CD4-positive, alpha-beta T cell treated with Interleukin-4 for 1 hour (primary cell): ENCODE data around the gene NDUFV2.
A peak's percentile ranks its signal among the peaks of the same experiment; 100 is the strongest.
"Not testable (repeated sequence)": the region's sequence is repeated elsewhere in the genome, so short reads cannot be mapped to it uniquely, and the experiment has no call there.

ENCODE experiments used
- DNase-seq, 2 donors: peaks; one replicate each; pipeline ENCODE4 v3.0.0-alpha.2; 2020 to 2022

Gene NDUFV2

DNA sequence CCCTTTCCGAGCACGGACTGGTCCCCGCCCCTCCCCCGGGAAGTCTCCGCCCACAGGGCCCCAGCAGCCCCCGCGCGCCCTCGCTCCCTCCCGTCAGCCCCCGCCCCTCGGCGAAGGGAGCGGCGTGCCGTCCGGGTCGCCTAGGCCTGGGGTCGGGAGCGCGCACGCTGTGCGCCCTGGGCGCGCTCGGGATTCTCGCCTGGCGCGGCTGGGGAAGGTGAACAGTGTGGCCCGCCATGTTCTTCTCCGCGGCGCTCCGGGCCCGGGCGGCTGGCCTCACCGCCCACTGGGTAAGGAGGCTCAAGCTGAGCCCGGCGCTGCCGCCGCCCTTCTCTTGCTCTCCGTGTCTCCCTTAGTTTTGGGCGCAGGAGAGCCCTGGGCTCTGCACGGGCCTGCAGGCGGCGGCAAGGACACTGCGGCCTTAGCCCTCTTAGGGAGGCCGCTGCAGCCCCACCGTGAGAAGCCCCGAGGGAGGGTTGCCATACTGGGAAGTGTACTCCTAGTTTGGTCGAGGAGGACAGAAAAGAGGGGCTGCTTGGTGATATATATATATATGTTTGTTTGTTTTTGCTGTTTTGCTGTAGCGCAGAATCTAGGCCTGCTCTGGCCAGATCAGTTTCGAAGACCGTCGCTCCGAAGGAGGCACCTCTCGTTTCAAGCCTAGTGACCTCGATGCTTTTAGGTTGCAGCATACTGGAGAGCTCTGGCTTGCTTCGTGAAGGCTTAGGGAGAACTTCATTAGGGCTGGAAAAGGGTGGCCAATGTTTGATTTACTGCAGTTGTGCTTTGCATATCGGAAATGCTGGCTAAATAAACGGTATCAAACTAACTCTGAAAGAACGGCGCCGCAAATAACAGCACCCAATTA is at the start of gene NDUFV2:
Gene NDUFV2 (plus strand): TSS at position 192 of the 868 bp plus-strand sequence. CDS start 45 bp downstream, at position 237.
- DNase-seq, result peak; percentile 96 to 97

DNA sequence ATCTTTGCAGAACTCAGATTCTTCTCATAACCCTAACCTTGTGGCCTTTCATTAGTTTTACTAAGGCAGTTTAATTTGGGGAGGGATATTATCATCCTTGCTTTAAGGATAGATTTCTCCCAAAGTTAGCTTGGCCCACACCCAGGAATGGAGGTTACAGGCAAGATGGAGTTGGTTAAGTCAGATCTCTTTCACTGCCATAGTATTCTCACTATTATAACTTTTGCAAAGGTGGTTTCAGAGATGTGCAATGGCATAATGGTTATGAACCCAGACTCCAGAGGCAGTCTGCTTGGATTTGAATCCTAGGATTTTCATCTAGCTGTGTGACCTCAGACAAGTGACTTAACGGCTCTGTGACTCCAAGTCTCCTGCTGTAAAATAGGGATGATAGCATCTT is 48.7 kb upstream of the NDUFV2 start:
- DNase-seq, result no peak

DNA sequence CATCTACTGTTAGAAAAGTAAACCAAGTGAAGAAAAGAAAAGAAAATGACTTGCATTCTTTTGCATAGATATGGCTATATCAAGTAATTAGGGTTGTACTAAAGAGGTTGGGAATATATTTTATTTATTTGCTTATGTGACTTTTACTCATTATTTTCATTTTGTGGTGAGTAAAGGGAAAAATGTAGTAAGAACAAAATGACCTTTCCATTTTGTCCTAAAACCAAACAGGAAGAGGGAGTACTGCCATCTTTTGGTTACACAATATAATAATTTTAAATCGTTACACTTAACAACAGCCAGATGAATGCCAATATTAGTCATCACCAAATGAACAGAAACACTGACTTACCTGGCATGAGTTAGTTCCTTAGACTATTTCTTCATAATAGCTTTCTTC is 47.3 kb upstream of the NDUFV2 start:
- DNase-seq, result no peak

DNA sequence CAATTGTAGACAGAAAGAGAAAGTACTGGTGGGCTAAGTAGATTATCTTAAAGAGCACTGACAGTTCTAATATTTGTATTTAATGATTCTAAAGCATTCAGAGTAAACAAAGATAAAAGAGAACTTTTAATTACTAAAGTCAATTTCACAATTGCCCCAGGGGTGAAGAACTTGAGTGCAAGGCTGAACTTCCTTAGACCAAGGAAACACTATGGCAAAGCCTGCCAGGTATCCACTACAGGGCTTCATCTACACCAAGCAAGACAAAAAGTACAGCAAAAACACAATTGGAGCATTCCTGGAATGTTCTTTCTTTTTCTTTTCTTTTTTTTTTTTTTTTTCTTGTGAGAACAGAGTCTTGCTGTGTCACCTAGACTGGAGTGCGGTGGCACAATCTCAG is 46.9 kb upstream of the NDUFV2 start:
- DNase-seq, result no peak

DNA sequence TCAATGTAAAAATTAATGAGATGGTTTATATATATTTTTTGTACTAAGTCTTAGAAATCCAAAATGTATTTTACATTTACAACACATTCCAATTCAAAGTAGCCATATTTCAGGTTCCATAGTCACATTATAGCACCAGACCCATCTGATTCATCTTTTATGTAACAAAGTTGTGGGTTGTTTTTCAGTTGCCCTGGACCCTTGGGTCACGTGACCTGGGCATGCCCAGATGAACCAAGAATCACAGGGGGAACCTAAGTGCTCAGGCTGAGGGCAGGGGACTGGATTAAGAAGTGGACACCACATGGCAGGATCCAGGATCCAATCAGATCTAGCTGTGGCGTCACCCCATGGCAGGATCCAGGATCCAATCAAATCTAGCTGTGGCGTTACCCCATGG is 44.9 kb upstream of the NDUFV2 start:
- no peak for DNase-seq

DNA sequence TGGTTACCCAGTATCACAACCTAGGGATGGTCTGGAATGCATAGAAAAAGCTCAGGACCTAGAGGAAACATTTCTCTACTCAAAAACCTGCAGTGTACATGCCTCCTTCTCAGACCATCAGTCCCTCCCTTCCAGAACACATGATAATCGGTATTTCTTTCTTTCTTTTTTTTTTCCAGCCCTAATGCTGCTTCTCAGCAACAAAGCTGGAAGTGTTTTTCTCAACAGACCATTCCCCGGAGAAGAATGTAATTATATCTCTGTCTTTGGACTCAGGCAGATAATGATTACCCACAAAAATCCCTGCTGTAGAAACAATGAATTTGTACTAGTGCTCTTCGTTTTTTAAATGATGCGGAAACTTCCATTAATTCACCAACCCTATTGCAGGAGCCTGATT is 44.1 kb upstream of the NDUFV2 start:
- DNase-seq, result no peak

DNA sequence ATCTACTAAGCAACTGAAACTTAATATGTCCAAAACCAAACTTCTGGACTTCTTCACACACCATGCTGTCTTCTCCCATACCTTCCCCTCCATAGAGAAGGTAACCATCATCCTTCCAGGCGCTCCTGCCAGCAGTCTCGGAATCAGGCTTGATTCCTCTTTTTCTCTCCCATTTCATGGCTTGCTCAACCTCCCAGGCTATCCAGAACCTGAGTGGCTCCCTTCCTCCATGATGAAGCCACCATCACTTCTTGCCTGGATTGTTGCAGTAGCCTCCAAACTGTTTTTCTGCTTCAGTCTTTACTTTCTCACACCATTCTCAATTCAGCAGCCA is 40.1 kb upstream of the NDUFV2 start:
- no peak for DNase-seq

DNA sequence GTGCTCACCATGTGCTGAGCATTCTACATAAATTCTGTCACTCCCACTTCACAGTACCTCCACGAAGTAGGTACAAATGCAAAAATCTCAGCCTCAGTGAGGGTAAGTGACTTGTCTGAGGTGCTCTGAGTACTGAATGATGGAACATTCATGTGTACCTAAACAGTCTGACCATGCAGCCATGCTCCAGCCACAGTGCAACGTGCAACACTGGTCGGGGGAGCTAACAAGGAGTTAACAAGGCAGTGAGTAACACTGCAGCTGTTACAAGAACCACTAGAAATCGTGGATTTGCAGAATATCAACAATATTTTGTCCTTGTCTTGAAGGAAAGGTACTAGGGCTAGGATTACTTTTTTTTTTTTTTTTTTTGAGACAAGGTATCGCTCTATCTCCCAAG is 36.6 kb upstream of the NDUFV2 start:
- DNase-seq, result no peak

DNA sequence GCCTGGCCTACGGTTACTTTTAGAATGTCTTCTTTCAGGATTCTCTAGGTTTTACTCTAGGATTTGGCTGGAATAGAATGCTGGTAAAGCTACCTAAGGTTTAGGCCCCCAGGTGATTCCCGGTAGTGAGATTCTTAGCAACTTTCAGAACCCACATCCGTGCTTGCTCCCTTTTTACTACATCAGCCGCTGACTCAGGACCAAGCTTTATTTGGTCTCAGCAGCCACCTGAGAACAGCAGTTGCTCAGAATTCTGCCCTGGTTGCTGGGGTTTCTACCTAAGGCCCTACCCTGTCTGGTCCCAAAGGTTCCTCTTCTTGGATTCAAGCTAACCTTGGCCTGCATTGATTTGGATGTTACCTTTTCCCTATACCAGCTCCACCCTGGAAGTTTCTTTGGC is 36.1 kb upstream of the NDUFV2 start:
- DNase-seq, result no peak

DNA sequence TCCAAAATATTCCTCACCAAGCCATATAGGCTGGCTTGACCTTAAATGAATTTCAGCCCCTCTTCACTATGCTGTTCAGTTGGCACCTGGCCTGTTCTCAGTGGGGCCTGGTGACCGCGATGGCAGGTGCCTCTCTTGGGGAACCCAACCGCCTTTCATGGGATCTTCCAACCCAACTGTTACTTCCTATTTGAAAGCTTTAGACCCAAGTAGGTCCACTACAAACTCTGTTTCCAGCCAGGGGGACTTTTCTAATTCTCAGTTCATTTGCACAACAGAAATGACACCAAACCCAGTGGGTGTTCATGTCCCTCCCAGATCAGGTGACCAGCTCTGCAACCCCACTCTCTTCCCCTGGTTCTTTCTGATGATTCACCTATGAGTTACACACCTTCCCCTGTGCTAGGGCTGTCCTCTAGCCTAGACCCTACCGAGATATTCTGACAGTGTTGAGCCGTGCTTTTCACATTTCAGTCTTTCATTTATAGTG is 35.6 kb upstream of the NDUFV2 start:
- no peak for DNase-seq

DNA sequence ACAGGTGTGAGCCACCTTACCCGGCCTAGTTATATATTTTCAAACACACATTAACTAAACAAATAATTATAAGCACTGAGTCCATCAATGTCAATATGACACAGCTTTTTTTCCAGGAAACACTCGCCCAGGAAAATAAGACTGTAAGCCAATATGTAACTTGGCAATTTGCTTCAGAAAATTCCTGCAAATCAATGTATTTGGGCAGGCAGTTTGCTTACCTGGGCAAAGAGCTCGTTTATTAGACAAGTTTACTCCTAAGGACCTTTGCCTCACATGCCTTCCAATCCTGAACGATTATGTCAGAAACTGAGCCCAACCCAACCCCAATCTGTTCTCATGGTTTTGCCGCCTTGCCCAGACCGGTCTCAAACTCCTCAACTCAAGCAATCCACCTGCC is 34.7 kb upstream of the NDUFV2 start:
- no peak for DNase-seq

DNA sequence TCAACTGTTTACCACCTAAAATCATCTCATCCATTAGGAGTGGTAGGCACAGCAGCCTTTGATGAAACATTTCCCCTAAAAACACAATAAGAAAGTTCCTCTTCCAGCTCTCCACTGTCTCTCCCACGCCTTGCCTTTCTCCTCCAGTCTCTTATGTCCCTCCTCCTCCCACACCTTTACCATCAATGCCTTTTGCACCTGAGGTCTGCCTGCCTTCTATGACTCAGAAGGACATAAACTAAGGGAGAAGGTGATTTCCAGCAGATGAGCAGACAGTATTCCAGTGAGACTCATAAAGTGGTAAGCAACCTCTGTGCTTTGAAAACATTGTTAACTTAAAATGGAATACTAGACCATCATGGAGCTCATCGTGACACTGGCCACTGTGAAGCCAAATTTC is 34.2 kb upstream of the NDUFV2 start:
- DNase-seq, result no peak

DNA sequence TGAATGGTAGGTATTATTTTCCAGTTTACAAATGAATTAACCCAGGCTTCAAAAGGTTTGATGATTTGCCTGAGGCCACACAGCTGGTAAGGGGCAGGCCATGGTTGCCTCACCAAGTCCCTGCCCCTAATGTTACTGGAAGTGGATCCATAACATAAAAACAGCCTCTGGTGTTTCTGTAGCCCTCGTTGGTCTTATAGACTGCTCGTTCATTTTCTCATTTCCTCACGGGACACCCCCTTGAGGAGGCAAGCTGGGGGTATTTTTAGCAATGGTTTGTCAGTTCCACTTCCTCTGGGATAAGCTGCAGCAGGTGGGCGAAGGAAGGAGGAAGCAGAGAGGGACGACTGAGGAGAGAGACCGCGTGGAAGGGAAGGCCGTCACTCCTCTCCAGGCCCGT is 32.9 kb upstream of the NDUFV2 start:
- peak in 1 of 2 donors; percentile 37 for DNase-seq

DNA sequence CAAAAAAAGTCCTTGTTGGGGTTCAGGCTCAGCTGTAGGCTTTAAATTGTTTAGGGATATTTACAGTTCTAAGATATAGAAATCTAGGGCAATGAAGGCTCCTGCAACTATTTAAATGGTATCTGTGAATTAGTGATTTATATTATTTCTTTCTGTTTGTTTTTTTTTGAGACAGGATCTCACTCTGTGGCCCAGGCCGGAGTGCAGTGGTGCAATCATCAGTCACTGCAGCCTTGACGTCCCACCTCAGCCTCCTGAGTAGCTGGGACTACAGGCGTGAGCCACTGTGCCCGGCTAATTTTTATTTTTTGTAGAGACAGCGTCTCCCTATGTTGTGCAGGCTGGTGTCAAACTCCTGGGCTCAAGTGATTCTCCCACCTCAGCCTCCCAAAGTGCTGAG is 32.3 kb upstream of the NDUFV2 start:
- DNase-seq, result no peak

DNA sequence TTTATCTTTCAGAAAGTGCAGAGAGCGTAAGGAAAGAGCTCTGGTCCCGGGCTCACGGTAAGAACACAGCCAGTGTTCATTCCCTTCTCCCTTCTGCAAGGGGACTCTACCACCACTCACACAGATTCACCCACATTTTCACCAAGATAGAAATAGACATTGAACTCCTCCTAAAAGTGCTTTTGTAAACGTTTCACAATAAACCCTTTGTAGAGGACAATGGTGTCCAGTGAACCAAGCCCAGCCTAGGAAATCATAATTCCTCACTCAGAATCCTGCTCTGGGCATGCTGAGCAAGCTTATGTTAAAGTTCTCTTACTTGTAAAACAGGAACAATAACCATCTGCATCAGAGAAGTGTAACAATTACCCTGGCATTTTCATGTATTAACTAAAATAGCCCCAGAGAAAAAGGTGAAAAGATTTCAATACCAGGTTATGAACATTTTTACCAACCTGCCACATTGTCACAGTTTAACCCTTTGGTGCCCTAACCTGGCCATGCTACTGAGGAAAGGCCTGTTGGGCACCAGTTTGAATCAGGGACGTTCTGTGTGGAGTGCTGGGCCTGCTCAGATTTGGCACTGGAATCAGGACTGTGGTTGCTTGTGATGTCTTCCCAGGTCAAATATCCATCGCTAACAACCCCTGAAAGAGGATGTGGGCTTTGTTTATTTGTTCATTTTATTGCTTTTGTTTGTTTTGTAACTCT is 22.5 kb upstream of the NDUFV2 start:
- DNase-seq, result no peak

DNA sequence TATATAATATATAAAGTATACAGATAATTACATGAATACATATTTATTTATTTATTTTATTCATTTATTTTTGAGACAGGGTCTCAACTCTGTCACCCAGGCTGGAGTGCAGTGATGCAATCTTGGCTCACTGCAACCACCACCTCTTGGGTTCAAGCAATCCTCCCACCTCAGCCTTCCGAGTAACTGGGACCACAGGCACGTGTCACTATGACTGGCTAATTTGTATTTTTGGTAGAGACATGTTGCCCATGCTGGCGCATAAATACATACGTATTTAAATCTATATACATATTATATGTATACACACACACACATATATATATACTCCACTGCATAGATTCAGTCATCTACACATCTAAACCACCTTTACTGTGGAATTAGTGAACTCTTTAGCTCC is 20.6 kb upstream of the NDUFV2 start:
- peak; percentile 56 to 59 for DNase-seq

DNA sequence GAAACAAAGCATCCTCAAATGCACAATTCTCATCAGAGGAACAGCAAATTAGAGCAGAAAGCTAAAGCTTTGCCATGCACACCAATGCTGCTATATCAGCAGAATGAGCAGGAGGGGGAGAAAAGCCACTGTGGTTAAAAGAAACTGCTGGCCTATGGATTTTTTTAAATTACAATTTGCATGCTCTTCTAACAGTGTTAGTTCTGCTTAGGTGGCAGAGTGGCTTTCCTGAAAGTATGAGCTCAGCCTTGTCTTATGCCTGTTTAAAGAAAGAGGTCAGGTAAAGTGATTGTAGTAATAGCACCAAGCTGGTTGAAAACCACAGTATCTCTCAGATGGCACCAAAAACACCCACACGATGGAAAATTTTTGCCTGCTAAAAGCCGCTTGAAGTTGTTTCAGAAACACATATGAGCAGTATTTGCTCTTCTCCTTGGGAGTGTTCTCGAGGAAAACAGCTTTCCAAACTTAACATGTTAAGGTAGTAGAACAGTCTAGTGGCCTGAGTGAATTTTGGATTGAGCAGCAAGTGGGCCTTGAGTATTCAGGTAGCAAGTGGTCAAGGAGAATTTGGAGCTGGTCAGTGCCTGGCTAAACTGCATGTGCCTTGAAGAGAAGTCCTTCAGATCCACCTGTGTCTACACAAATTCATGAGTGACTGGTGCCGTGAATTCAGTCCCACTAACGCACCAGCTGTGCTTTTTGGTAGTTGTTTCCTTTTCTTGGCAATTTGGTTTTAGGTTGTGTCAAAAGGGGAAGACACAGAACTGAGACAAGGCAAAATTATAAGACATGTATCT is 19.6 kb upstream of the NDUFV2 start:
- DNase-seq, result peak; percentile 35 to 75

DNA sequence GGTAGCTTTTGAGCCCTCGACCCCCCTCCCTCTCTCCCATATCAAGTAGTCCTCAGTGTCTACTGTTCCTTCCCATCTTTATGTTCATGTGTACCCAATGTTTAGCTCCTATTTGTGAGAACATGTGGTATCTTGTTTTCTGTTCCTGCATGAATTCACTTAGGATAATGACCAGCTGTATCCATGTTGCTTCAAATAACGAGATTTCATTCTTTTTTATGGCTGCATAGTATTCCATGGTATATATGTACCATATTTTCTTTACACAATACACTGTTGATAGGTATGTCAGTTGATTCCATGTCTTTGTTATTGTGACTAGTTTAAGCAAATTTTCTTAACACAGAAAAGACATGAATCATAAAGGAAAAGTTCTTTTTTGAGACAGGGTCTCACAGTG is 16.5 kb upstream of the NDUFV2 start:
- DNase-seq, result no peak

DNA sequence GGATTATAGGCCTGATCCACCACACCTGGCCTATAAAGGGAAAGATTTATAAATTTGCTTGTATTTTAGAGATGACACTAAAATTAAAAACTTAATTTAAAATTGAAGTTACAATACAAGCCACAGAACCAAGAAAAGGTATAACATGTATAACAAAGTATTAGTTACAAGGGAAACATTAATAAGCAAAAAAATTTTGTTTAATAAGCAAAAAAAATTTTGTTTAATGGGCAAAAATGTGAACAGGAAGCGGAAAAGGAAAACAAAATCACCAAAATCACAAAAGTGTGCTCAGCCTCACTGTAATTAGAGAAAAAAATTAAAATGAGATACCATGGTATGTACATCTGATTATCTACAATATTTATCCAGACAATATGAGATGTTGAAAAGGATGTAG is 15.9 kb upstream of the NDUFV2 start:
- DNase-seq, result no peak

DNA sequence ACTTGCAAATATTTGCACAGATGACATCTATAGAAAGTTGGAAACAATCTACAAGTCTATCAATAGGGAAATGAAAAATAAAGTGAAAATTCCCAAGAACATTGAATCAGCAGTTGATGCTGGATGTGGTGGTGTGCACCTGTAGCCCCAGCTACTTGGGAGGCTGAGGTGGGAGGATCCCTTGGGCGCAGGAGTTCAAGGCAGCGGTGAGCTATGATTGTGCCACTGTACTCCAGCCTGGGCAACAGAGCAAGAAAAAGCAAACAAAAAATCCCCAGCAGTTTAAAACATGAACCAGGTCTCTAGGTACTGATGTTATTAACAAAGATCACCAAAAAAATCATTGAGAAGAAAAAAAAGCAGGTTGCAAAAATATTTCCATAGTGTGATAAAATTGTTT is 15.4 kb upstream of the NDUFV2 start:
- no peak for DNase-seq

DNA sequence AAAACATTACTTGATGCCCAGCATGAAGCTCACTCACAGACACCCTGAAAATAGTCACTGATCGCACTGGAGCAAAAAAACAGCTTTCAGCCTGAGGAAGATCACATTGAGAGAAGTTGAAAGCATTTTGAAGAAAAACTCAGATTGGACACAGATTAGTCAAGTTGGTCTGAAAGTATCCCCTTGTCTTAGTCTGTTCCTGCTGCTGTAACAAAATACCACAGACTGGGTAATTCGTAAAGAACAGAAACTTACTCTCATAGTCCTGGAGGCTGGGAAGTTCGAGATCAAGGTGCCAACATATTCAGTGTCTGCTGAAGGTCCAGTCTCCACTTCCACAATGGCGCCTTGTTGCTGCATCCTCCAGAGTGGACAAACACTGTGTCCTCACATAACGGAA is 14.2 kb upstream of the NDUFV2 start:
- DNase-seq, result no peak

DNA sequence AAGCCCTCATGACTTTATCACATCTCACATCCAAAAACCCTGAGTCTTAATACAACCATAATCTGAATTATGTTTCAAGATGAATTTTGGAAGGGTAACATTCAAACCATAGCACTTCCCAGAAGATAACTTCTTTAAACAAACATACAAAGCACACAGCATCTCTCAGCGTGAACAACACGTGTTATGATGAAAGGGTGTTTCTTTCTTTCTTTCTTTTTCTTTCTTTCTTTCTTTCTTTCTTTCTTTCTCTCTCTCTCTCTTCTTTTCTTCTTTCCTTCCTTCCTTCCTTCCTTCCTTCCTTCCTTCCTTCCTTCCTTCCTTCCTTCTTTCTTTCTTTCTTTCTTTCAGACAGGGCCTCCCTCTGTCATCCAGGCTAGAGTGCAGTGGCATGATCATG is 13.8 kb upstream of the NDUFV2 start:
- not testable (repeated sequence) for DNase-seq

DNA sequence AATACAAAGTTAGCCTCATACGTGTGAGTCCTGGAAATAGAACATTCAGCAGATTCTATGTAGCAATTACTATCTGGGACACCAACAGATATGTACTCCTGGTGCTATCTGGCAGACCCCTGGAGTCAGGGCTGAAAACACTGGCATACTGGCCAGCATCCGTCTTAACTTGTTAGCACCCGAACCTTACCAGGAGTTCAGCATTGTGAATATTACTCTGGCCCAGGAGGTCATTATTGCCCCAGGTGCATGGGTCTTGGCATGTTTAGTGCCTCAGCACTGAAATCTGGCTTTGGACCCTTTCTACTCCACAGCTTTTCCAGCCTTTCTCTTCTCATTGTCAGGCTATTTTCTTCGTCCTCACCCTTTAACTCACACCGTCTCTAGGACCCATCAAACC is 11.9 kb upstream of the NDUFV2 start:
- DNase-seq, result no peak

DNA sequence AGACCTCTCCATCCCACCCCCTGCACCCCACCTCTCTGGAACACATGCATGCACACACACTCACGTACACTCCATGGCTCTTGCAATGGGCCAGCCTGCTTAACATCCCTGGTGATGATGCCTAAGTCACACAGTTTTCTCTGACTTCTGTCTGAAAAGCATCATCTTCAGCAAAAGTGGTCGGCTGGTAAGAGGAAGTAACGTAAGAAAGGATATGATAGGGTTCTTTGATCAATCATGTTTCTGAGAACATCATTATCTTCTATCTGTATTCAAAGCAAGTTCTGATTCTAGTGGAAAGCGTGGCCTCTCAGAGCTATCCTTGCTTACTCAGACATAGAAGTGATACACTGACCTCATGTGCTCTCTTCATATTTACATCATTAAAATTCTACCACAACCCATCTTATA is 11.4 kb upstream of the NDUFV2 start:
- peak; percentile 69 to 86 for DNase-seq
